ENCODE measurements around the gene SSH2.

SSH2 gene

GRCh38 chr17:29622337-29623282, 307.4 kb downstream of the SSH2 start, which contains the start of gene CORO6:
TSS of gene CORO6 (minus strand) at chr17:29622912. CDS start at chr17:29621421, 1,491 bp downstream.
- Histone ChIP-seq H4K20me1 (ENCODE audit: insufficient read depth, low read length) (no peaks in the 10 kb centered on the region), H3K27ac (ENCODE audit: low read length) (no peak within 1 kb of the TSS), H3K27me3 (ENCODE audit: low read depth, low read length) (no peaks in the 10 kb centered on the region; the same call in 1 of the 2 replicates), H3K4me1 (ENCODE audit: low read length) (peaks cover 5% of the 10 kb centered on the region; the same call in 1 of the 2 replicates), H3K9ac (ENCODE audit: low read length) (peak within 1 kb of the TSS; percentile 36), H3K36me3 (replicated peaks; ENCODE audit: low read depth, low read length) (no peaks in the 10 kb centered on the region), H3K9me3 (ENCODE audit: insufficient read depth, low read length) (no peaks in the 10 kb centered on the region), H3K4me2 (ENCODE audit: low read length) (peak within 1 kb of the TSS; percentile 69), H3K79me2 (ENCODE audit: low read length) (no peaks in the 10 kb centered on the region), H3K4me3 (ENCODE audit: low read length) (peak within 1 kb of the TSS; percentile 80), H2AFZ (ENCODE audit: low read depth, low read length) (peak within 1 kb of the TSS; percentile 10; the same call in 1 of the 2 replicates)
- TF ChIP-seq, protein P1, sequence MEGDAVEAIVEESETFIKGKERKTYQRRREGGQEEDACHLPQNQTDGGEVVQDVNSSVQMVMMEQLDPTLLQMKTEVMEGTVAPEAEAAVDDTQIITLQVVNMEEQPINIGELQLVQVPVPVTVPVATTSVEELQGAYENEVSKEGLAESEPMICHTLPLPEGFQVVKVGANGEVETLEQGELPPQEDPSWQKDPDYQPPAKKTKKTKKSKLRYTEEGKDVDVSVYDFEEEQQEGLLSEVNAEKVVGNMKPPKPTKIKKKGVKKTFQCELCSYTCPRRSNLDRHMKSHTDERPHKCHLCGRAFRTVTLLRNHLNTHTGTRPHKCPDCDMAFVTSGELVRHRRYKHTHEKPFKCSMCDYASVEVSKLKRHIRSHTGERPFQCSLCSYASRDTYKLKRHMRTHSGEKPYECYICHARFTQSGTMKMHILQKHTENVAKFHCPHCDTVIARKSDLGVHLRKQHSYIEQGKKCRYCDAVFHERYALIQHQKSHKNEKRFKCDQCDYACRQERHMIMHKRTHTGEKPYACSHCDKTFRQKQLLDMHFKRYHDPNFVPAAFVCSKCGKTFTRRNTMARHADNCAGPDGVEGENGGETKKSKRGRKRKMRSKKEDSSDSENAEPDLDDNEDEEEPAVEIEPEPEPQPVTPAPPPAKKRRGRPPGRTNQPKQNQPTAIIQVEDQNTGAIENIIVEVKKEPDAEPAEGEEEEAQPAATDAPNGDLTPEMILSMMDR (IDR thresholded peaks at IDR 0.05; ENCODE audit: low read depth, low read length), result no peak
- TF ChIP-seq EZH2phosphoT487 (IDR thresholded peaks at IDR 0.05; ENCODE audit: low read depth), result no peak

DNA sequence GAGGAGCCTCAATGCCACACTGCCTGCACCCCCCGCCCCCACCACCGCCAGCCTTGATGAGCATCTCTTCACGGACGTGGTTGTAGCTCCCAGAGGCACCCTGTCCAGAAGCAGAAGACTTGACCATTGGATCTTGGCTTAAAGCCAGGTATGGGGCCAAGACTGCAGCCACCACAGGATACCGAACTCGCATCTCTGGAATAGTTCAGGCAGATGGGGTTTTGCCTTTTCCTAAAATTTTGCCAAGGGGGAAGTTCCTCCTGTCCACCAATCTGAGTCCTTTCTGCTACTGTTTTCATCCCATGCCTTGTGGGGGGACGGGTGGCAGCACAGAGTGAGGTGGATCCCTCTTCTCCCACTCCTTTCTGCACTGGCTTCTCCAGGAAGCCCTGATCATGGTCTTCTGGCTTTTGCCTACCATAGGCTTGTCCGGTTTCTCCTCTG, 308.3 kb downstream of the SSH2 start:
- H3K4me1 ChIP-seq (ENCODE audit: low read length), result peaks cover 7% of the 10 kb centered on the region; the same call in 1 of the 2 replicates
- no peak overlapping the region for H3K27ac ChIP-seq (ENCODE audit: low read length)
- no peaks in the 10 kb centered on the region; the same call in 1 of the 2 replicates for H3K27me3 ChIP-seq (ENCODE audit: low read depth, low read length)
- peak overlapping the region; percentile 36; the same call in 1 of the 2 replicates for H3K9ac ChIP-seq (ENCODE audit: low read length)
- no peak for TF ChIP-seq EZH2phosphoT487 (IDR thresholded peaks at IDR 0.05; ENCODE audit: low read depth)
- TF ChIP-seq, protein P1 (IDR thresholded peaks at IDR 0.05; ENCODE audit: low read depth, low read length), result no peak
- no peaks in the 10 kb centered on the region for H3K79me2 ChIP-seq (ENCODE audit: low read length)
- H4K20me1 ChIP-seq (ENCODE audit: insufficient read depth, low read length), result 0 out of 2 replicates have a peak, but pooled peaks cover 1% of the 10 kb centered on the region
- no peaks in the 10 kb centered on the region for H3K9me3 ChIP-seq (ENCODE audit: insufficient read depth, low read length)
- H3K4me3 ChIP-seq (ENCODE audit: low read length), result peak overlapping the region; percentile 80
- no peaks in the 10 kb centered on the region for H3K36me3 ChIP-seq (replicated peaks; ENCODE audit: low read depth, low read length)
- H3K4me2 ChIP-seq (ENCODE audit: low read length), result peak overlapping the region; percentile 69
- no peak overlapping the region for H2AFZ ChIP-seq (ENCODE audit: low read depth, low read length)

DNA sequence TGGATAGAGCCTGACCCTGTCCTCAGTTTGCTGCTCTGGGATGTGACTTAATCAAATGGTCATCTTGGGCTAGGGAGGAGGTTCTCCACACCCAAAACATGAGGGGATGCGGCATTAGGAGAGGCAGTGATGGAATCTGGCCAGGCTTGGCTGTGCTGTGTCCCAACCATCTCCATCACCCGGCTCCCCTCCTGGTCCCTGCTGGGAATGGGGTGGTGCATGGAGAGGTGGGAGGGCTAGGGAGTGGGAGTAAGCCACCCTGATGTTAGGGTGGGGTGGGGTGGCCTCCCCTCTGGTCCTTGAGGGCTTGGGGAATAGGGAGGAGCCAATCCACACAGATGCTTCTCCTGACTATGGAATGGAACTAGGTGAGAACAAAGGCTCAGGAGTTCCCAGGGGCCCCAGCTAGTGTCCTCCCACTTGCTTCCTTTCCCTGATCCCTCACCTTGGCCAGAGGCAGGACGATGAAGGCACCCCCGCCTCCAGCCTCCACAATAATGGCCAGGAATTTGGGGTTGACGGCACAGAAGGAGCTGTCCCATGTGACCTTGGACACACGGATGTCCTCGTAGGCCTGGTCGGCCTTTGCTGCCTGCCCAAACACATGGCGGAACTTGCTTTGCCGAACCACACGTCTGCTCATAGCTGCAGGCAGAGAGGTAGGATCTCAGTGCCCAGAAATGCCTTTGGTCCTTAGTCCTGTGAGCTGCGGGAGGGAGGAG, 309.1 kb downstream of the SSH2 start:
- Histone ChIP-seq H3K9ac (ENCODE audit: low read length) (no peak overlapping the region), H3K9me3 (ENCODE audit: insufficient read depth, low read length) (no peaks in the 10 kb centered on the region), H3K4me2 (ENCODE audit: low read length) (no peak overlapping the region), H3K79me2 (ENCODE audit: low read length) (no peaks in the 10 kb centered on the region), H4K20me1 (ENCODE audit: insufficient read depth, low read length) (peaks cover 6% of the 10 kb centered on the region), H2AFZ (ENCODE audit: low read depth, low read length) (no peak overlapping the region), H3K4me3 (ENCODE audit: low read length) (no peak overlapping the region), H3K36me3 (replicated peaks; ENCODE audit: low read depth, low read length) (no peaks in the 10 kb centered on the region), H3K27me3 (ENCODE audit: low read depth, low read length) (no peaks in the 10 kb centered on the region; the same call in 1 of the 2 replicates), H3K4me1 (ENCODE audit: low read length) (peaks cover 8% of the 10 kb centered on the region; the same call in 1 of the 2 replicates), H3K27ac (ENCODE audit: low read length) (no peak overlapping the region)
- no peak for TF ChIP-seq EZH2phosphoT487 (IDR thresholded peaks at IDR 0.05; ENCODE audit: low read depth)
- TF ChIP-seq, protein P1 (IDR thresholded peaks at IDR 0.05; ENCODE audit: low read depth, low read length), result no peak

Measured in OCI-LY3 (cell line).